ENCODE measurements around the gene SUPT6H. TPM values are rescaled to one million over a fixed set of nuclear protein-coding genes. Genes with fewer than 3 reads are reported as not detected.

SUPT6H gene
- polyA plus RNA-seq, 4 donors = 26.4 to 69.7 (median 29.0) TPM

- FAIRE-seq (no peak), DNase-seq (no peak)
- Histone ChIP-seq H3K27ac (ENCODE audit: low read depth in 1 of 3, low read length in 2 of 3) (no peak overlapping the region), H3K4me3 (ENCODE audit: low read depth in 1 of 3, low read length in 3 of 3) (no peak overlapping the region), H3K9me3 (ENCODE audit: control insufficient read depth in 2 of 2, insufficient read depth in 1 of 2, low read depth in 1 of 2, low read length in 1 of 2) (no peaks in the 10 kb centered on the region), H3K27me3 (ENCODE audit: control insufficient read depth in 3 of 3, insufficient read depth in 3 of 3, low read length in 3 of 3) (no peaks in the 10 kb centered on the region), H3K36me3 (ENCODE audit: control insufficient read depth in 3 of 3, insufficient read depth in 2 of 3, low read depth in 1 of 3, low read length in 3 of 3) (peaks cover 32 to 66% (median 65%) of the 10 kb centered on the region in 3 donors), H3K4me1 (ENCODE audit: control insufficient read depth in 3 of 3, insufficient read depth in 2 of 3, low read depth in 1 of 3, low read length in 2 of 3) (no peaks in the 10 kb centered on the region)
- 79 to 91% (median 84%) methylated on average over 2 of the region's 2 CpGs for WGBS, 3 donors
Observed at GRCh38 chr17:28620010-28620409, 42.0 kb upstream of the SUPT6H start.

DNA sequence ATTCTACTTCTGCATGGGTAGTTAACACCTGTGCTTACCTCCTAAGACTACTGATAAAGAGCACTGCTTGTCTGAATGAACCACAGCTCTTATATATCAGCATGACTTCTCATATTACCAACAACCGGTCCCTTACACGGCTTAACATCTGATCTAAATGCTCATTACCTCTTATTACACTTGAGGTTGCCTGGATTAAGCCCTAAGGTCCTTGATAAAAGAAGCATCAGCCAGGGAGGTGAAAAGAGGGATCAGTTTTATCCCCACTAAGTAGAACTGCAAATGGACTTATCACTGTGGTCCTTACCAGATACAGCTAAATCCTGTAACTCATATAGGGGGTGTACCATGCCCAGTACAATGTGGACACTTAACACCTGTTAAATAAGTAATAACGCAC is 39.8 kb upstream of the SUPT6H start:
- peaks cover 16 to 59% (median 44%) of the 10 kb centered on the region in 3 donors for H3K36me3 ChIP-seq (ENCODE audit: control insufficient read depth in 3 of 3, insufficient read depth in 2 of 3, low read depth in 1 of 3, low read length in 3 of 3)
- WGBS, 3 donors = 92 to 93% (median 93%) methylated on average over 3 of the region's 3 CpGs
- no peak for FAIRE-seq

DNA sequence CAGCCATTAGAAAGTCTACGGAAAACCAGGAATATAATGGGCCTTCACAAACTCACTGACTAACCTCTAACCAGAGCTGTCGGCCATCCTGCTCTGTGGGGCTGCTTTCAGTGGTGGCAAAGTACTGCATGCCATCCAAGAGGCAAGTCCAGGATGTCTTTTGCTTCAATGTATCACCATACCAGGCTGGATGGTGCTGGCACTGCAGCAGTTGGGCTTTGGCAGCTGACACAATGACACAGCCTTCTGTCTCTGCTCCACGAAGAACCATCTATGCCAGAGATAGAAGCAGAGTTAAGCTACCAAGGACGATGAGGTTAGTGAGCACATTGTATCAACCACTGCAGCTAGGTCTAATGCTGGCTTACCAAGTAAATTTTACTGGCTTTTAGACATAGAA is 38.3 kb upstream of the SUPT6H start:
- no peaks in the 10 kb centered on the region for H3K4me1 ChIP-seq (ENCODE audit: control insufficient read depth in 3 of 3, insufficient read depth in 2 of 3, low read depth in 1 of 3, low read length in 2 of 3)
- no peaks in the 10 kb centered on the region for H3K27me3 ChIP-seq (ENCODE audit: control insufficient read depth in 3 of 3, insufficient read depth in 3 of 3, low read length in 3 of 3)
- H3K36me3 ChIP-seq (ENCODE audit: control insufficient read depth in 3 of 3, insufficient read depth in 2 of 3, low read depth in 1 of 3, low read length in 3 of 3) = peaks cover 16 to 61% (median 49%) of the 10 kb centered on the region in 3 donors
- no peaks in the 10 kb centered on the region for H3K9me3 ChIP-seq (ENCODE audit: control insufficient read depth in 2 of 2, insufficient read depth in 1 of 2, low read depth in 1 of 2, low read length in 1 of 2)
- no peak for FAIRE-seq
- 93 to 96% (median 93%) methylated on average over 4 of the region's 4 CpGs for WGBS, 3 donors
- no peak overlapping the region for H3K4me3 ChIP-seq (ENCODE audit: low read depth in 1 of 3, low read length in 3 of 3)
- no peak overlapping the region for H3K27ac ChIP-seq (ENCODE audit: low read depth in 1 of 3, low read length in 2 of 3)
- DNase-seq = no peak

More for the DNA sequence above, 39.8 kb upstream of the SUPT6H start:
- Histone ChIP-seq H3K27me3 (ENCODE audit: control insufficient read depth in 3 of 3, insufficient read depth in 3 of 3, low read length in 3 of 3) (no peaks in the 10 kb centered on the region), H3K9me3 (ENCODE audit: control insufficient read depth in 2 of 2, insufficient read depth in 1 of 2, low read depth in 1 of 2, low read length in 1 of 2) (no peaks in the 10 kb centered on the region), H3K4me3 (ENCODE audit: low read depth in 1 of 3, low read length in 3 of 3) (no peak overlapping the region), H3K27ac (ENCODE audit: low read depth in 1 of 3, low read length in 2 of 3) (no peak overlapping the region), H3K4me1 (ENCODE audit: control insufficient read depth in 3 of 3, insufficient read depth in 2 of 3, low read depth in 1 of 3, low read length in 2 of 3) (no peaks in the 10 kb centered on the region)
- DNase-seq = no peak

GRCh38 chr17:28624148-28624547 is 37.9 kb upstream of the SUPT6H start:
- no peak for FAIRE-seq
- 91 to 97% (median 95%) methylated on average over 2 of the region's 2 CpGs for WGBS, 3 donors
- Histone ChIP-seq H3K27me3 (ENCODE audit: control insufficient read depth in 3 of 3, insufficient read depth in 3 of 3, low read length in 3 of 3) (no peaks in the 10 kb centered on the region), H3K36me3 (ENCODE audit: control insufficient read depth in 3 of 3, insufficient read depth in 2 of 3, low read depth in 1 of 3, low read length in 3 of 3) (peaks cover 15 to 61% (median 46%) of the 10 kb centered on the region in 3 donors), H3K4me1 (ENCODE audit: control insufficient read depth in 3 of 3, insufficient read depth in 2 of 3, low read depth in 1 of 3, low read length in 2 of 3) (no peaks in the 10 kb centered on the region), H3K27ac (ENCODE audit: low read depth in 1 of 3, low read length in 2 of 3) (no peak overlapping the region), H3K4me3 (ENCODE audit: low read depth in 1 of 3, low read length in 3 of 3) (no peak overlapping the region), H3K9me3 (ENCODE audit: control insufficient read depth in 2 of 2, insufficient read depth in 1 of 2, low read depth in 1 of 2, low read length in 1 of 2) (no peaks in the 10 kb centered on the region)
- DNase-seq = no peak

DNA sequence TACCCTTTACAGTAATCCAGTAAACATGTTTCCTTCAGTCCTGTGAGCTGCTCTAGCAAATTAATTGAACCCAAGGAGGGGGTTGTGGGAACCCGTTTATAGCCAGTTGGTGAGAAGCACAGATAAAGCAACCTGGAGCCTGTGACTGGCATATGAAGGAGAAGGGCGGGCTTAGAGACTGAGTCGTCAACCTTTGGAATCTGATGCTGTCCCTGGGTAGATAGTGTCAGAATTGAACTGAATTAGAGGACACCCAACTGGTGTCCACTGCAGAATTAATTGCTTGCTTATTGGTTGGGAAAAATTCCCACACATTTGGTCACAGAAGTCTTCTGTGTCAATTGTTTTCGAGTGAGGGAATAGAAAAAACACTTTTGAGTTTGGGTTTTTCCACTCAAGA is 35.2 kb upstream of the SUPT6H start:
- 73 to 80% (median 78%) methylated on average over 4 of the region's 4 CpGs for WGBS, 3 donors
- H3K27ac ChIP-seq (ENCODE audit: low read depth in 1 of 3, low read length in 2 of 3) = no peak overlapping the region
- peaks cover 21 to 66% (median 32%) of the 10 kb centered on the region in 3 donors for H3K36me3 ChIP-seq (ENCODE audit: control insufficient read depth in 3 of 3, insufficient read depth in 2 of 3, low read depth in 1 of 3, low read length in 3 of 3)
- H3K9me3 ChIP-seq (ENCODE audit: control insufficient read depth in 2 of 2, insufficient read depth in 1 of 2, low read depth in 1 of 2, low read length in 1 of 2) = no peaks in the 10 kb centered on the region
- H3K4me3 ChIP-seq (ENCODE audit: low read depth in 1 of 3, low read length in 3 of 3) = no peak overlapping the region
- no peaks in the 10 kb centered on the region for H3K27me3 ChIP-seq (ENCODE audit: control insufficient read depth in 3 of 3, insufficient read depth in 3 of 3, low read length in 3 of 3)
- FAIRE-seq (no peak), DNase-seq (peak; percentile 18 to 26)
- no peaks in the 10 kb centered on the region for H3K4me1 ChIP-seq (ENCODE audit: control insufficient read depth in 3 of 3, insufficient read depth in 2 of 3, low read depth in 1 of 3, low read length in 2 of 3)

DNA sequence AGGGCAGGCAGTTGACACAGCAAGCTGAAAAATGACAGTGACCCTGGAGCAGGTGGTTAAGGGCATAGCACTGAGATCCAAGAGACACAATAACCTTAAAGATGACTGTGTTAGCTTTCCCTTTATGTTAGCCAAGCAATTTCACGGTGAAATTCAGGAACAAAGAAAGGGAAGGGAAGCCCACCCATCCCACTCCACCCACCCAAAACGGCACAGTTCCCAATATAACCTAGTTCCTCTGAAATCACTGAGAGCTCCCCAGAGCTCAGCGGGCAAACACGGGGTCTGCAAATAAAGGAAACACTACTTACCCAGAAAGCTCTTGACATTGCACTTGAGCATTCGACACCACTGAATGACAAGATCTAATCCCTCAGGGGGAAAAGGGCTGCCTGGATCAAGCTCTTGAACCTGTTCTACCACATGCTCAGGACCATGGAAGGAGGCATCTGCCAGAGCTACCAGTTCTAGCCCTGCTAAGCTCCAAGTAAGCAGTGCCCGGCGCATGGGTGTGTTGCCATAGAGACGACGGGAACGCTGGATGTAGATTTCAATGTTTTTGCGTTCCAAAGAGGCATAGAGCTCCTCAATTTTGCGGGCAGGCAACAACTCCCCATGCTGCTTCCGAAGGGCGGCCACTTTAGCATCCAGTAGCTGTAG is 27.7 kb upstream of the SUPT6H start:
- no peak overlapping the region for H3K4me3 ChIP-seq (ENCODE audit: low read depth in 1 of 3, low read length in 3 of 3)
- no peaks in the 10 kb centered on the region for H3K4me1 ChIP-seq (ENCODE audit: control insufficient read depth in 3 of 3, insufficient read depth in 2 of 3, low read depth in 1 of 3, low read length in 2 of 3)
- FAIRE-seq (no peak), DNase-seq (no peak)
- no peak overlapping the region for H3K27ac ChIP-seq (ENCODE audit: low read depth in 1 of 3, low read length in 2 of 3)
- no peaks in the 10 kb centered on the region for H3K27me3 ChIP-seq (ENCODE audit: control insufficient read depth in 3 of 3, insufficient read depth in 3 of 3, low read length in 3 of 3)
- 87 to 94% (median 90%) methylated on average over 14 of the region's 14 CpGs for WGBS, 3 donors
- H3K9me3 ChIP-seq (ENCODE audit: control insufficient read depth in 2 of 2, insufficient read depth in 1 of 2, low read depth in 1 of 2, low read length in 1 of 2) = no peaks in the 10 kb centered on the region
- peaks cover 44 to 75% (median 50%) of the 10 kb centered on the region in 3 donors for H3K36me3 ChIP-seq (ENCODE audit: control insufficient read depth in 3 of 3, insufficient read depth in 2 of 3, low read depth in 1 of 3, low read length in 3 of 3)

DNA sequence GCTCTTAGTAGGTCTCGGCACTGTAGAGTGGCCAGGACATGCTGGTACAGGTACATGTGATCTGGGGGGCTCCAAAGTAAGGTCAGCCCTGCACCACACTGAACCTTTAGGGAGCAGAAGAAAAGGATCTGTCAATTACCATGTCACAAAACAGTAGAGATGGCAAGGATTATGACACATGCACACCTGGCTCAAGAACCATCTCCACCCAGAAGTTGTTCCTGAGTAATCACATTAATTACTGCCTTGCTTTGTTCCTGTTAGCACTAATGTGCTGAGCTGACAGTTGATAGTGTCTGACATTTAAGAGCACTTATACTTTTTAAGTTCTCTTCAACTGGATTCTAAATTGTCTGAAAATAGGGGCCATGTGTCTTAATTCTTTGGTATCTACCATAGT is 26.5 kb upstream of the SUPT6H start:
- Histone ChIP-seq H3K9me3 (ENCODE audit: control insufficient read depth in 2 of 2, insufficient read depth in 1 of 2, low read depth in 1 of 2, low read length in 1 of 2) (no peaks in the 10 kb centered on the region), H3K4me3 (ENCODE audit: low read depth in 1 of 3, low read length in 3 of 3) (no peak overlapping the region), H3K36me3 (ENCODE audit: control insufficient read depth in 3 of 3, insufficient read depth in 2 of 3, low read depth in 1 of 3, low read length in 3 of 3) (peaks cover 50 to 73% (median 51%) of the 10 kb centered on the region in 3 donors), H3K27me3 (ENCODE audit: control insufficient read depth in 3 of 3, insufficient read depth in 3 of 3, low read length in 3 of 3) (no peaks in the 10 kb centered on the region), H3K4me1 (ENCODE audit: control insufficient read depth in 3 of 3, insufficient read depth in 2 of 3, low read depth in 1 of 3, low read length in 2 of 3) (no peaks in the 10 kb centered on the region), H3K27ac (ENCODE audit: low read depth in 1 of 3, low read length in 2 of 3) (no peak overlapping the region)
- FAIRE-seq (no peak), DNase-seq (no peak)
- 96 to 100% (median 100%) methylated on average over 1 of the region's 1 CpG for WGBS, 3 donors

- Histone ChIP-seq H3K27me3 (ENCODE audit: control insufficient read depth in 3 of 3, insufficient read depth in 3 of 3, low read length in 3 of 3) (no peaks in the 10 kb centered on the region), H3K27ac (ENCODE audit: low read depth in 1 of 3, low read length in 2 of 3) (peak overlapping the region in 1 of 3 donors; percentile 27), H3K9me3 (ENCODE audit: control insufficient read depth in 2 of 2, insufficient read depth in 1 of 2, low read depth in 1 of 2, low read length in 1 of 2) (no peaks in the 10 kb centered on the region), H3K4me1 (ENCODE audit: control insufficient read depth in 3 of 3, insufficient read depth in 2 of 3, low read depth in 1 of 3, low read length in 2 of 3) (peaks cover 2 to 22% (median 7%) of the 10 kb centered on the region in 3 donors), H3K4me3 (ENCODE audit: low read depth in 1 of 3, low read length in 3 of 3) (no peak overlapping the region), H3K36me3 (ENCODE audit: control insufficient read depth in 3 of 3, insufficient read depth in 2 of 3, low read depth in 1 of 3, low read length in 3 of 3) (peaks cover 21 to 47% (median 28%) of the 10 kb centered on the region in 3 donors)
- 89 to 92% (median 92%) methylated on average over 2 of the region's 2 CpGs for WGBS, 3 donors
- DNase-seq (peak; percentile 27 to 74), FAIRE-seq (no peak)
Observed at GRCh38 chr17:28641579-28641978, 20.4 kb upstream of the SUPT6H start.

Data from small intestine (tissue), 7 donors.